Anterior cingulate cortex (tissue), 58 donors: ENCODE results near the gene PFKM.
"Not testable (repeated sequence)": the region's sequence is repeated elsewhere in the genome, so short reads cannot be mapped to it uniquely, and the experiment has no call there.

Experiments used
- DNase-seq, 58 donors: peaks; one replicate each; lab custom pipeline; 2025; lab: John Stamatoyannopoulos, UW

The PFKM gene

GRCh38 chr12:48155786-48156185 is 36.6 kb downstream of the PFKM start:
- not testable (repeated sequence) for DNase-seq

- no peak for DNase-seq
Measured at GRCh38 chr12:48156652-48157017, 37.5 kb downstream of the PFKM start.

- DNase-seq = peak; percentile 85 to 99 (median 97)
Measured at GRCh38 chr12:48157018-48157888, 38.1 kb downstream of the PFKM start, which contains the start of gene ASB8. Gene ASB8, minus strand, starts transcription at chr12:48157515. Its CDS starts 4,019 bp downstream, at chr12:48153496.

GRCh38 chr12:48157889-48158370 is 38.8 kb downstream of the PFKM start:
- no peak for DNase-seq

GRCh38 chr12:48160046-48160445 is 40.9 kb downstream of the PFKM start:
- DNase-seq = no peak

GRCh38 chr12:48160807-48161206 is 41.6 kb downstream of the PFKM start:
- peak in 37 of 58 donors; percentile 8 to 63 (median 29) for DNase-seq

- no peak for DNase-seq
Measured at GRCh38 chr12:48163150-48163747, 44.1 kb downstream of the PFKM start.

- DNase-seq = no peak
Measured at GRCh38 chr12:48164451-48164850, 45.3 kb downstream of the PFKM start.

GRCh38 chr12:48165089-48165981 is 46.2 kb downstream of the PFKM start:
- DNase-seq = peak in 2 of 58 donors; percentile 6 to 24

- no peak for DNase-seq
Measured at GRCh38 chr12:48169011-48169410, 49.8 kb downstream of the PFKM start.

GRCh38 chr12:48175613-48176416 is 56.7 kb downstream of the PFKM start:
- no peak for DNase-seq

GRCh38 chr12:48176417-48176751 is 57.2 kb downstream of the PFKM start:
- DNase-seq = no peak

GRCh38 chr12:48177982-48178381 is 58.8 kb downstream of the PFKM start:
- no peak for DNase-seq

- peak in 4 of 58 donors; percentile 9 to 61 (median 35) for DNase-seq
Measured at GRCh38 chr12:48179466-48179865, 60.3 kb downstream of the PFKM start.

GRCh38 chr12:48180424-48180823 is 61.3 kb downstream of the PFKM start:
- DNase-seq = no peak

- no peak for DNase-seq
Measured at GRCh38 chr12:48180857-48181495, 61.8 kb downstream of the PFKM start.

GRCh38 chr12:48182631-48183030 is 63.5 kb downstream of the PFKM start:
- DNase-seq = no peak

GRCh38 chr12:48183091-48183875 is 64.1 kb downstream of the PFKM start, which contains the start of gene CCDC184:
Gene CCDC184, plus strand, starts transcription at chr12:48183644. Its CDS starts 479 bp downstream, at chr12:48184123.
- peak in 57 of 58 donors; percentile 41 to 88 (median 73) for DNase-seq
